Omental fat pad (tissue), 4 donors: ENCODE results near the gene AOPEP. TPM values are rescaled to one million over a fixed set of nuclear protein-coding genes. Genes with fewer than 3 reads are reported as not detected.
"Not testable (repeated sequence)": the region's sequence is repeated elsewhere in the genome, so short reads cannot be mapped to it uniquely, and the experiment has no call there.

Experiments used
- ATAC-seq: fragments of 150-250 bp; one replicate; pipeline ENCODE4 v1.9.1; 2016; ENCODE audit warnings: mild to moderate bottlenecking, moderate library complexity; ENCODE audit not compliant: low FRiP score
- DNase-seq: peaks from one replicate; pipeline ENCODE4 v3.0.0-alpha.2; 2019; ENCODE audit warnings: low spot score
- total RNA-seq, 4 donors: library from RNA; depleted of rRNA; stranded (reverse); fragments of >200 nt; gene quantifications; one replicate each; pipeline ENCODE4 v1.1.0, GENCODE V29; 2016
- TF ChIP-seq, protein P1 (sequence below), 3 donors: fragments of 450-650 bp; IDR thresholded peaks; one replicate each; pipeline ENCODE4 v1.5.1; 2016 to 2017; ENCODE audit warnings: antibody characterized with exemption in 3 of 3, mild to moderate bottlenecking in 3 of 3, moderate library complexity in 2 of 3

AOPEP gene
- total RNA-seq, 4 donors from 2014 or later = 45.9 to 102 (median 55.1) TPM

GRCh38 chr9:94872083-94872833, 145.8 kb downstream of the AOPEP start:
- no peak for ATAC-seq
- no peak for DNase-seq
- TF ChIP-seq, protein P1, sequence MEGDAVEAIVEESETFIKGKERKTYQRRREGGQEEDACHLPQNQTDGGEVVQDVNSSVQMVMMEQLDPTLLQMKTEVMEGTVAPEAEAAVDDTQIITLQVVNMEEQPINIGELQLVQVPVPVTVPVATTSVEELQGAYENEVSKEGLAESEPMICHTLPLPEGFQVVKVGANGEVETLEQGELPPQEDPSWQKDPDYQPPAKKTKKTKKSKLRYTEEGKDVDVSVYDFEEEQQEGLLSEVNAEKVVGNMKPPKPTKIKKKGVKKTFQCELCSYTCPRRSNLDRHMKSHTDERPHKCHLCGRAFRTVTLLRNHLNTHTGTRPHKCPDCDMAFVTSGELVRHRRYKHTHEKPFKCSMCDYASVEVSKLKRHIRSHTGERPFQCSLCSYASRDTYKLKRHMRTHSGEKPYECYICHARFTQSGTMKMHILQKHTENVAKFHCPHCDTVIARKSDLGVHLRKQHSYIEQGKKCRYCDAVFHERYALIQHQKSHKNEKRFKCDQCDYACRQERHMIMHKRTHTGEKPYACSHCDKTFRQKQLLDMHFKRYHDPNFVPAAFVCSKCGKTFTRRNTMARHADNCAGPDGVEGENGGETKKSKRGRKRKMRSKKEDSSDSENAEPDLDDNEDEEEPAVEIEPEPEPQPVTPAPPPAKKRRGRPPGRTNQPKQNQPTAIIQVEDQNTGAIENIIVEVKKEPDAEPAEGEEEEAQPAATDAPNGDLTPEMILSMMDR (IDR thresholded peaks at IDR 0.05) = no peak

GRCh38 chr9:94872891-94873511, 146.5 kb downstream of the AOPEP start:
- no peak for DNase-seq
- peak; percentile 41 for ATAC-seq
- TF ChIP-seq, protein P1 (IDR thresholded peaks at IDR 0.05) = no peak

- TF ChIP-seq, protein P1 (IDR thresholded peaks at IDR 0.05) = no peak
- ATAC-seq (no peak), DNase-seq (no peak)
These were observed 147.8 kb downstream of the AOPEP start for GRCh38 chr9:94874316-94874715.

GRCh38 chr9:94875300-94876020, 149.0 kb downstream of the AOPEP start:
- ATAC-seq = no peak
- TF ChIP-seq, protein P1 (IDR thresholded peaks at IDR 0.05) = no peak
- no peak for DNase-seq

- ATAC-seq, DNase-seq: not testable (repeated sequence)
These were observed 152.3 kb downstream of the AOPEP start for GRCh38 chr9:94878804-94879203.

GRCh38 chr9:94879230-94879629, 152.7 kb downstream of the AOPEP start:
- DNase-seq (no peak), ATAC-seq (no peak)
- TF ChIP-seq, protein P1 (IDR thresholded peaks at IDR 0.05) = no peak

DNA sequence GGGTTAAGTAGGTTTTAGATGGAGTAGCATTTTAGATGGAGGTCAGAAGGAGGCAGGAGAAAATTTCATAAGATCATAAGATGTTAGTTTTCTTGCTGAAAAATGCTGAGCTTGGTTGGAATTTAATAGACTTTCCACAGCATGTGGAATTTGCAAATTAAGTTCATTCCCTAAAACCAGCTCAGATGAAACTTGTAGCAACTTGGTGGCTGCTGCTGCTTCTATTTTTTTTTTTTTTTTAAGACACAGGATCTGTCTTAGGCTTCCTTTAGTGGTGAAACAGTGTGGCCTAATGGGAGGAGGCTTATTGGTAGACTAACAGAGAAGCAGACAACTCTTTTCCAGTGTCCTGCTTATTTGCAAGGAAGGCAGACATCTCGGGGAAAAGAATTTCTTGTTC, 154.5 kb downstream of the AOPEP start:
- DNase-seq (no peak), ATAC-seq (no peak)
- TF ChIP-seq, protein P1 (IDR thresholded peaks at IDR 0.05) = no peak
